Measurements from ENCODE around the gene KRT6C. TPM values are rescaled to one million over a fixed set of nuclear protein-coding genes. Genes with fewer than 3 reads are reported as not detected.
"Not testable (repeated sequence)": the region's sequence is repeated elsewhere in the genome, so short reads cannot be mapped to it uniquely, and the experiment has no call there.

Gene KRT6C
- total RNA-seq, 2 donors from 2014 or later, result not detected

DNA sequence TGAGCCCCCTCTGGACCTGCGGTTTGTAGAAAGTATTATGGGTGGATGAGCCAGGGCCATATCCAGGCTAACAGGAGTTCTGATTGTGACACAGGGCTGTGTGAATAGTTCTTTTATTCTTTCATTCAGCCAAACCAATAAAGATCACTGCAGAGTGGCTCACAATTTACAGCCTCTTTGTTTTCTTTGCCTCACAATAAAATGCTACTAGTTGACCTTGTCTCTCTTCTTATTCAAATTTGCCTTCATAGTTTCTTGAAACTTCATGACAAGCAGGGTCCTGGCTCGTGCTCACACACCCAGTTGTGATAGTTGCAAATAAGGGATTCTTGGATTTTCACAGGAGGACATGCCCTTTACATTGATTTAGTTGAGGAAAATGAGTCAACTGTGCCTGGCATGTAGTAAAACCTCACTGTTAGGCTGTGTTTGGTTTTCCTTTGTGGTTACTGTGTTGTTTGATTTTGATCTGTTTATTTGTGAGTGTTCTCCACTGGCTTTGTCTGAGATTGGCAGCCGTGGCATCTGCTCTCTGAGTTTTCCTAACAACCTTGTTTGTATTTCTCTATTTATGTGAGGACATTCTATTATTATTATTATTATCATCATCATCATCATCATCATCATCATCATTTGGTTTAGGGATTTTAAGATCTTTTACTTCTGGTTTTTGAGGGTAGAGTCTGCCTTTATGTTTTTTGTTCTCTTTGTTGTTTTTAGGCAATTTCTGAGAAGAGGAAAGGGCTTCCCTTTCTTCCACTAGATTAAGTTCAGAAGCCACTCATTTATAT lies 19.0 kb downstream of the KRT6C start:
- H3K9me3 ChIP-seq, result no peaks in the 10 kb centered on the region
- no peak for DNase-seq (ENCODE audit: low spot score)
- TF ChIP-seq, protein P1, sequence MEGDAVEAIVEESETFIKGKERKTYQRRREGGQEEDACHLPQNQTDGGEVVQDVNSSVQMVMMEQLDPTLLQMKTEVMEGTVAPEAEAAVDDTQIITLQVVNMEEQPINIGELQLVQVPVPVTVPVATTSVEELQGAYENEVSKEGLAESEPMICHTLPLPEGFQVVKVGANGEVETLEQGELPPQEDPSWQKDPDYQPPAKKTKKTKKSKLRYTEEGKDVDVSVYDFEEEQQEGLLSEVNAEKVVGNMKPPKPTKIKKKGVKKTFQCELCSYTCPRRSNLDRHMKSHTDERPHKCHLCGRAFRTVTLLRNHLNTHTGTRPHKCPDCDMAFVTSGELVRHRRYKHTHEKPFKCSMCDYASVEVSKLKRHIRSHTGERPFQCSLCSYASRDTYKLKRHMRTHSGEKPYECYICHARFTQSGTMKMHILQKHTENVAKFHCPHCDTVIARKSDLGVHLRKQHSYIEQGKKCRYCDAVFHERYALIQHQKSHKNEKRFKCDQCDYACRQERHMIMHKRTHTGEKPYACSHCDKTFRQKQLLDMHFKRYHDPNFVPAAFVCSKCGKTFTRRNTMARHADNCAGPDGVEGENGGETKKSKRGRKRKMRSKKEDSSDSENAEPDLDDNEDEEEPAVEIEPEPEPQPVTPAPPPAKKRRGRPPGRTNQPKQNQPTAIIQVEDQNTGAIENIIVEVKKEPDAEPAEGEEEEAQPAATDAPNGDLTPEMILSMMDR (IDR thresholded peaks at IDR 0.05), result no peak
- no peaks in the 10 kb centered on the region for H3K27me3 ChIP-seq
- H3K27ac ChIP-seq, result no peak overlapping the region
- H3K4me1 ChIP-seq, result no peaks in the 10 kb centered on the region
- no peaks in the 10 kb centered on the region for H3K36me3 ChIP-seq
- H3K4me3 ChIP-seq, result no peak overlapping the region

DNA sequence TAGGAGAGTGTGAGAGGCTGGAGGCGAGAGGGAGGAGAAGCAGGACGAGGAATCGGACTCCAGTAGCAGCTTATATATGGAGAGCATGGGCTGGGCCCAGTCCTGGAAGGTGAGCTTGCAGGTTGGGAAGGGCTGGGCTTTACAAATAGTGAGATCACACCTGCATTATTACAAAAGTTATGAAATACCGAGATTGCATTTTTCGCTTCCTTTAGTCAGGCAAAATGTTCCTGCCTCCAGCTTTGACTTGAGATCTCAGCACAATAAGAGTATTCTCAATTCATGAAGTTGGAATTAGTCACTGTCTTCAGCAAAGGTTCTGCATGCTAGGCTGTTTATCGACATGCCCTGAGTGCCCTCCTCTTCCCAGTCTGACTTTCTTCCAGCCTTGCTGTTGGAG lies 21.5 kb downstream of the KRT6C start, which contains the start of gene KRT6B:
TSS of gene KRT6B (minus strand) at position 46 of the 400 bp plus-strand sequence. CDS start 68 bp downstream, outside the sequence.
- TF ChIP-seq, protein P1 (IDR thresholded peaks at IDR 0.05), result no peak
- H3K27ac ChIP-seq, result no peak within 1 kb of the TSS
- no peaks in the 10 kb centered on the region for H3K9me3 ChIP-seq
- no peaks in the 10 kb centered on the region for H3K36me3 ChIP-seq
- H3K4me3 ChIP-seq, result no peak within 1 kb of the TSS
- DNase-seq (ENCODE audit: low spot score), result no peak
- H3K27me3 ChIP-seq, result no peaks in the 10 kb centered on the region
- no peaks in the 10 kb centered on the region for H3K4me1 ChIP-seq

DNA sequence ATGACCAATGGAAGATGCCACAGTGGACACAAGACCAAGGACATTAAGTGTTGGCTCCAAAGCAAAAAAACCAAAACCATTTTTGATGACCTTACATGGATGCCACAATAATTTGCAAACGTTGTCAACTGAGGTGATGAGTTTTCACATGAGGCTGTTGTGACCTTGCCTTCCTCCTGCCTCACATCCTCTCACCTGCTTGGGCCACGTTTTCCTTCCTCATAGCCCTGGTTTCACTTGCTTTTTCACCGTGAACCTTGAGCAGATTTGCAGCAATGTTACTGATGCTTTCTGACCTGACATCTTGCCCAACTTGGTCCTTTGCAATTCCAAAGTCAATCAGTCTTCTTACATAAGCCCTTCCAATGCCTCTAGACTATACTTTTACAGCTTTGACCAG lies 25.4 kb downstream of the KRT6C start:
- no peaks in the 10 kb centered on the region for H3K27me3 ChIP-seq

DNA sequence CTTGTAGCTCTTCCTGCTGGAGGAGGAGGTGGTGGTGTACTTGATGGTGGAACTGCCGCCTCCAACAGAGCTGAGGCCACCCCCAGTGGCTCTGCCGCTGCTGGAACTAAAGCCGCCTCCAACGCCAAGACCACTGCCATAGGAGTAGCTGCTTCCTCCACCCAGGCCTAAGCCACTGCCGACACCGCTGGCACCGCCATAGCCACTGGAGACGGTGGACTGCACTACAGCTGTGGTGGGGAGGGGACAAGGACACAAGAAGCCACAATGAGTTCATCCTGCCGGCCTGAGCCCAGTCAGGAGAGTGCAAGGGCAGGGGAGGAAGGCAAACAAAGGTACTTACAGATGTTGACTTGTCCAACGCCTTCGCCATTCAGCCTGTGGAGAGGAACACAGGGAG lies 26.4 kb downstream of the KRT6C start:
- H3K36me3 ChIP-seq; H3K4me3 ChIP-seq; DNase-seq (ENCODE audit: low spot score); H3K4me1 ChIP-seq; H3K27me3 ChIP-seq; H3K27ac ChIP-seq; H3K9me3 ChIP-seq: not testable (repeated sequence)

More for the DNA sequence above, 25.4 kb downstream of the KRT6C start:
- DNase-seq (ENCODE audit: low spot score), result no peak
- H3K27ac ChIP-seq, result no peak overlapping the region
- no peaks in the 10 kb centered on the region for H3K36me3 ChIP-seq
- TF ChIP-seq, protein P1 (IDR thresholded peaks at IDR 0.05), result no peak
- no peaks in the 10 kb centered on the region for H3K4me1 ChIP-seq
- H3K9me3 ChIP-seq, result no peaks in the 10 kb centered on the region
- H3K4me3 ChIP-seq, result no peak overlapping the region

DNA sequence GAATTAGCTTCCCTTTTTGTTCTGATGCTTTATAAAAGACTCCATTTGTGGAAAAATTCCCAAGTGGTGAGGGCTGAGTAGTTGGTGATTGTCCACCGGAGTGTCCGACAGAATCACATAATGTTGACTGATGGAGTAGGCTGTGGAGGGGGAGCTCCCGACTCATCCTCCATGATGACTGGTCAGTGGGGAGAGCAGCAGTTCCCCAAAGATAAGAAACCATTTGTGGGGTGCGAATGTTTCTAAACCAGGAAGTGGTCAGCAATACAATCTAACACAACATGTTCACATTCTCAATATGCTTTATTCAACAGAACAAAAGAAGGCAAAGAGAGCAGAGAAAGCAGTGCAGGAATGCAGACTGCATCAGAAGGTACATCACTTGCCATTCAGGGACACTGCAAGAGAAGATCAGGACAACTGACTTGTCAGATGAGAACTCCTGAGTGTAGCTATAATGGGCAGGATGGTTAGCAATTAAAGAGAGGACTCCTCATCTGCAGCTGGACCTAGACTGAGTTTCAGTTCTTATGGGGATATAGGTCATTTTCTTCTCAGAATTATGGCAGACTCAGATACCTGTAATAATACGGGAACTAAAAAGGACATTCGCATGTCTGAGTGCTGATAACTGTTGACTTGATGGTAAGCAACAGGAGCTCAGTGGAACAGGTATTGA lies 27.1 kb downstream of the KRT6C start:
- no peaks in the 10 kb centered on the region for H3K27me3 ChIP-seq
- TF ChIP-seq, protein P1 (IDR thresholded peaks at IDR 0.05), result no peak
- no peak overlapping the region for H3K27ac ChIP-seq
- H3K36me3 ChIP-seq, result no peaks in the 10 kb centered on the region
- DNase-seq (ENCODE audit: low spot score), result no peak
- H3K9me3 ChIP-seq, result no peaks in the 10 kb centered on the region
- H3K4me3 ChIP-seq, result no peak overlapping the region
- H3K4me1 ChIP-seq, result peaks cover 0 to 2% of the 10 kb centered on the region in 2 donors

DNA sequence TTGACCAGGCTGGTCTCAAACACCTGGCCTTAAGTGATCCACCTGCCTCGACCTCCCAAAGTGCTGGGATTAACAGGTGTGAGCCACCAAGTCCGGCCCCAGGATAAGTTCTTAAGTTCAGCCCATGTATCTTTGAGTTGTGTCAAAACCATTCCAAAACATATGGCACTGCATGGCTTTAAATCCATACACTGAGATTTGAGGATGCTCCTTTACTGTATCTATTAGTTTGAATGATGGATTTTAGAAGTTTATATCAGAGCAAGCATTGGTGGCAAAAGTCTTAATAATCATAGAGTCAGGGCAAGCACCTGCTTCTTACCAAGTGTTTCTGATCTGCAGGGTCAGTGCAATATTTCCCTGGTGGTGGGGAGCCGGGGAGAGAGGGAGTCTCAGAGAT lies 27.7 kb downstream of the KRT6C start:
- H3K4me1 ChIP-seq, result peaks cover 0 to 5% of the 10 kb centered on the region in 2 donors
- no peak for DNase-seq (ENCODE audit: low spot score)
- no peaks in the 10 kb centered on the region for H3K9me3 ChIP-seq
- TF ChIP-seq, protein P1 (IDR thresholded peaks at IDR 0.05), result no peak
- no peaks in the 10 kb centered on the region for H3K27me3 ChIP-seq
- no peak overlapping the region for H3K4me3 ChIP-seq
- H3K36me3 ChIP-seq, result no peaks in the 10 kb centered on the region
- no peak overlapping the region for H3K27ac ChIP-seq
